Fibroblast of lung (primary cell): ENCODE measurements around the gene SHROOM4.

Source experiments
- EZH2 ChIP-seq: IDR thresholded peaks from 2 replicates; pipeline ENCODE4 v1.5.1; 2012; ENCODE audit warnings: low read length, control low read depth, mild to moderate bottlenecking; ENCODE audit errors: missing control alignments
- TF ChIP-seq, protein P1 (sequence below), 2 donors: IDR thresholded peaks in 1 of 2; conservative IDR thresholded peaks in 1 of 2; 1 replicate in 1 of 2; 2 replicates in 1 of 2; pipeline ENCODE4 v1.5.1; 2011 to 2012; ENCODE audit warnings: low read length in 2 of 2, control low read depth in 1 of 2, inconsistent platforms in 1 of 2, low read depth in 1 of 2, mild to moderate bottlenecking in 1 of 2

DNA sequence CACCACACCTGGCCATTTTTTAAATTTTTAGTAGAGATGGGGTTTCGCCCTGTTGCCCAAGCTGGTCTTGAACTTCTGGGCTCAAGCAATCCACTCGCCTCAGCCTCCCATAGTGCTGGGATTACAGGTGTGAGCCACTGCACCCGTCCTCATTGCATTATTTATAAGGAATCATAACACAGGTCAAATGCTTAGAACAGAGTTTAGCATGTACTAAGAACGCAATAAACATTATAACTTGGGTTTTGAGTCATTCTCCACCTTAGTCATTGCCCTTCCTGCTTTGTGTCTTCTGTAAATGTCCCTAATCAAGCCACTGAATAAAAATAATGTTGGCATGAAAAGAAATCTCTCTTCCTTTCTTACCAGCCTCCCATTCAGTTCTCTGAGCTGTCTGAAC is 38.5 kb upstream of the SHROOM4 start:
- TF ChIP-seq, protein P1, sequence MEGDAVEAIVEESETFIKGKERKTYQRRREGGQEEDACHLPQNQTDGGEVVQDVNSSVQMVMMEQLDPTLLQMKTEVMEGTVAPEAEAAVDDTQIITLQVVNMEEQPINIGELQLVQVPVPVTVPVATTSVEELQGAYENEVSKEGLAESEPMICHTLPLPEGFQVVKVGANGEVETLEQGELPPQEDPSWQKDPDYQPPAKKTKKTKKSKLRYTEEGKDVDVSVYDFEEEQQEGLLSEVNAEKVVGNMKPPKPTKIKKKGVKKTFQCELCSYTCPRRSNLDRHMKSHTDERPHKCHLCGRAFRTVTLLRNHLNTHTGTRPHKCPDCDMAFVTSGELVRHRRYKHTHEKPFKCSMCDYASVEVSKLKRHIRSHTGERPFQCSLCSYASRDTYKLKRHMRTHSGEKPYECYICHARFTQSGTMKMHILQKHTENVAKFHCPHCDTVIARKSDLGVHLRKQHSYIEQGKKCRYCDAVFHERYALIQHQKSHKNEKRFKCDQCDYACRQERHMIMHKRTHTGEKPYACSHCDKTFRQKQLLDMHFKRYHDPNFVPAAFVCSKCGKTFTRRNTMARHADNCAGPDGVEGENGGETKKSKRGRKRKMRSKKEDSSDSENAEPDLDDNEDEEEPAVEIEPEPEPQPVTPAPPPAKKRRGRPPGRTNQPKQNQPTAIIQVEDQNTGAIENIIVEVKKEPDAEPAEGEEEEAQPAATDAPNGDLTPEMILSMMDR (conservative IDR thresholded peaks at IDR 0.05 in 1 of 2, IDR thresholded peaks at IDR 0.05 in 1 of 2; ENCODE audit: low read depth in 1 of 2, low read length in 2 of 2) = no peak
- no peak for TF ChIP-seq EZH2
